Thymus (tissue), 11 donors: ENCODE data around the gene ILK. TPM values are rescaled to one million over a fixed set of nuclear protein-coding genes. Genes with fewer than 3 reads are reported as not detected.

ENCODE experiments used
- DNase-seq, 9 donors: peaks; one replicate each; pipeline ENCODE4 v3.0.0-alpha.2; 2013; ENCODE audit warnings: low spot score in 9 of 9, low read depth in 6 of 9, missing footprints in 1 of 9
- H3K27ac ChIP-seq, 2 donors: one replicate each; pipeline ENCODE4 v1.5.1; 2013; ENCODE audit warnings: control low read depth in 1 of 2, low read depth in 1 of 2, low read length in 1 of 2, mild to moderate bottlenecking in 1 of 2, moderate library complexity in 1 of 2
- H3K27me3 ChIP-seq, 2 donors: one replicate each; pipeline ENCODE4 v1.5.1; 2013; ENCODE audit warnings: low read length in 1 of 2; ENCODE audit not compliant: control insufficient read depth in 2 of 2, insufficient read depth in 1 of 2
- H3K36me3 ChIP-seq, 2 donors: one replicate each; pipeline ENCODE4 v1.5.1; 2013; ENCODE audit warnings: low read length in 1 of 2, mild to moderate bottlenecking in 1 of 2, moderate library complexity in 1 of 2; ENCODE audit not compliant: control insufficient read depth in 2 of 2, insufficient read depth in 2 of 2
- H3K4me1 ChIP-seq, 2 donors: one replicate each; pipeline ENCODE4 v1.5.1; 2013; ENCODE audit warnings: low read length in 2 of 2; ENCODE audit not compliant: control insufficient read depth in 2 of 2, insufficient read depth in 2 of 2
- H3K4me3 ChIP-seq, 2 donors: one replicate each; pipeline ENCODE4 v1.5.1; 2013; ENCODE audit warnings: low read length in 2 of 2, control low read depth in 1 of 2, mild to moderate bottlenecking in 1 of 2
- H3K9me3 ChIP-seq, 2 donors: one replicate each; pipeline ENCODE4 v1.5.1; 2013; ENCODE audit warnings: low read length in 1 of 2, mild to moderate bottlenecking in 1 of 2; ENCODE audit not compliant: control insufficient read depth in 2 of 2, insufficient read depth in 1 of 2
- WGBS: extraction: QIAGEN DNeasy Blood & Tissue Kit; methylation state at CpG from one replicate; pipeline ENCODE4 v1.1.7; 2013; 5-methylcytosine and 5-hydroxymethylcytosine counted together
- polyA plus RNA-seq: library from polyadenylated mRNA; stranded (reverse); fragments of 200-250 nt; gene quantifications from one replicate; pipeline ENCODE4 v1.2.3, GENCODE V29; 2013
- total RNA-seq: library from RNA; stranded (reverse); fragments of 120-200 nt; gene quantifications from one replicate; pipeline ENCODE4 v1.2.4, GENCODE V29; 2013
- donor health status: healthy.

The ILK gene
- total and polyA plus RNA-seq, 2 donors, result 68.6 to 74.6 TPM

DNA sequence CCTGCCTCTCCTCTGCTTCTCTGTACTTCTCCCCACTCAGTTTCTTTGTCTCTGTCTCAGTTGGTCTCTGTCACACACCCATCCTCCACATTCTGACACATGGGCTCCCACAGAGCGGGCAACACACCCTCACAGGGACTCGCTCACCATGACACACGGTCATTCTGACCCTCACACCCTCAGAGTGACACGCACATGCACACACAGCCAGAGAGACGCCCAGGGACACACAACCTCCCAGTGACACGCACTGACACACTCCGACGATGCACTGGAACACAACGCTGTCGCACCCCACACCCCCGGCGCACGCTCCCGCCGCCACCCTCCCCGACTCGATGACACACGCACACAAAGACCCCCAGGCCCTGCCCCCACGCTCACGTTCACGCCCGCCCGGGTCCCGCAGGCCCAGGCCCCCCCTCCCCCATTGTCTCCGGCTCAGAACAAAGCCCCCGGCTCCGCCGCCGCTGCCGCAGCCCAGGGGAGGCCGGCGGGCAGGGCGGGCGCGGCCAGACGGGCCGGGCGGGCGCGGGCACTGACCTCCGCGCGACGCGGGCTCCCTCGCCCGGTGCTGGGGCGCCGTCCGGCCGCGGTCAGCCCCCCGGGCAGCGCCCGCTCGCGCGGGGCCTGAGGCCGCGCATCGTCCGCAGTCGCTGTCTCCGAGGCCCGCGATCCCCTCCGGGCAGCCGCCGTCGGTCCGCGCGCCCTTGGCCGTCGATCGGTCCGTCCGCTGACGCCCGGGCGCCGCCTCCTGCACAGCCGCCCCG lies 51.6 kb downstream of the ILK start:
- Histone ChIP-seq H3K4me3 (peak overlapping the region; percentile 39 to 64), H3K9me3 (peaks cover 0 to 1% of the 10 kb centered on the region in 2 donors), H3K27me3 (peaks cover 19 to 29% of the 10 kb centered on the region in 2 donors), H3K27ac (peak overlapping the region; percentile 42 to 68), H3K36me3 (no peaks in the 10 kb centered on the region), H3K4me1 (peaks cover 2 to 15% of the 10 kb centered on the region in 2 donors)
- DNase-seq, result peak in 2 of 9 donors; percentile 29 to 44
- WGBS, result 7% methylated on average over 84 of the region's 84 CpGs

DNA sequence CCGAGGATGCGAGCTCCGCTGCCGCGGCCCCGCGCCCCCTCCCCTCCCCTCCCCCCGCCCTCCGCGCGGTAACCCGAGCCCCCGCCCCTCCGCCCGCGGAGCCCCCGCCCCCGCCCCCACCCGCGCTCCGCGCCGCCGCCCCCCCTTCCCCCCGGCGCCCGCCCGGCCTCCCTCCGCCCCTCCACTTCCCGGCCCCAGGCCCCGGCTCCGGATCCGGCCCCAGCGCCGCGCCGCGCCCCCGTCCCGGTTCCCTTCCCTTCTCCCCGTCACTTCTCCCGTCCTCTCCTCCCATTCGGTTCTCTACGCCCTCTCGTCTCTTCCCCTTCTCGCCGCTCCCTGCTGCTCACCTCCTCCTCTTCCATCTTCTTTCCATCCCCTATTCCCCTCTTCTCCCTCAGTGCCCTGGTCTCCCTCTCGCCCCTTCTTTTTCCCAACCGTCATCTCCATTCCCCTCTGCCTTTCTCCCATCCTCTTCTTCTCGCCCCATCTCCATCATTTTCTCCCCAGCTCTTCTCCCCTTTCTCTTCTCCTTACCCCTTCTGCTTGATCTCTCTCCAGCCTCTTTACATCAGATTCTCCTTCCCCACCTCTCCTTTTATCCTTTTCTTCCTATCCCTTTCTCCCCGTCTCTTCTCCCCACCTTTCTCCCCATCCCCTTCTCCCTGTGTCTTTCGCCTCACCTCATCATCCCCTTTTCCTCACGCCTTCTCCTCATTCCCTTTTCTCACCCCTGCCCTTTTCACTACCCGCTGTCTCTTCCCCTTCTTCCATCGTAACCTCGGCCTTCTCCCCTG lies 52.4 kb downstream of the ILK start, which contains the start of gene DCHS1:
TSS of gene DCHS1 (minus strand) at position 20 of the 794 bp plus-strand sequence. CDS start 14,196 bp downstream, outside the sequence.
- H3K9me3 ChIP-seq, result peaks cover 0 to 1% of the 10 kb centered on the region in 2 donors
- H3K36me3 ChIP-seq, result no peaks in the 10 kb centered on the region
- H3K27ac ChIP-seq, result peak within 1 kb of the TSS; percentile 42 to 68
- peaks cover 19 to 29% of the 10 kb centered on the region in 2 donors for H3K27me3 ChIP-seq
- H3K4me3 ChIP-seq, result peak within 1 kb of the TSS; percentile 41 to 64
- peaks cover 2 to 15% of the 10 kb centered on the region in 2 donors for H3K4me1 ChIP-seq
- peak in 1 of 9 donors; percentile 38 for DNase-seq
- 13% methylated on average over 49 of the region's 56 CpGs for WGBS

DNA sequence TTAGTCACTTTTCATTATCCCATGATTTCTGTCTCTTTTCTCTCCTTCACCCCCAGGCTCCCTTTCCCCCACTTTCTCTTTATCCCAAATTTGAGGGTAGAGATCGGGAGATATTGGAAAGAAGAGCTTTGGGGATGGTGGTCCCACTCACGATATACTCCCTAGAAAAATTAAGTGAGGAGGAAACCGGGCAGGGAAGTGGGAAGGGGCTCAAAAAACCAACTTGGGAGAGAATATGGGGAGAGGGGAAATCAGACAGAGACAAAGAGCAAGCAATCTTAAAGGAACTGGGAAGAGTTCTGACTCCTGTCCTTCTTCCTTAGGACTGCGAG lies 53.0 kb downstream of the ILK start:
- Histone ChIP-seq H3K4me3 (no peak overlapping the region), H3K36me3 (no peaks in the 10 kb centered on the region), H3K27ac (no peak overlapping the region), H3K27me3 (peaks cover 19 to 29% of the 10 kb centered on the region in 2 donors), H3K9me3 (peaks cover 0 to 1% of the 10 kb centered on the region in 2 donors), H3K4me1 (peaks cover 2 to 15% of the 10 kb centered on the region in 2 donors)
- no peak for DNase-seq
- WGBS, result 88% methylated on average over 4 of the region's 4 CpGs

DNA sequence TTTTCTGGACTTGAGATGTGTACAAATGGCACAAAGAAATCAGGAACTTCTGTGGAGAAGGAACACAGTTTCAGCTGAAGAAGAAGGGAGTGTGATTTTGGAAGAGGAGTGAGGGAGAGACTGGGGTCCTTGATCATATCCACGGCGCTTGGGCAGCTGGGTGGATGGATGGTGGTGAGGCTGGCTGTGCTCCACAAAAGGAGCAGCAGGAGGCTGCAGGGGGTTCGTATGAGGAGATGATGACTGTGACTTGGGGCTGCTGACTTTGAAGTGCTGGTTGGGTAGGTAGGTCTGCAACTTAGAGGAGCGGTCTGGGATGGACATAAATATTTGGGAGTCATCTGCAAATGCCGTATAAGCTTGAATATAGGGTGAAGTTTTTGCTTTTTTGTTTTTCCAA lies 53.4 kb downstream of the ILK start:
- no peak for DNase-seq
- peaks cover 2 to 15% of the 10 kb centered on the region in 2 donors for H3K4me1 ChIP-seq
- H3K9me3 ChIP-seq, result peaks cover 0 to 1% of the 10 kb centered on the region in 2 donors
- H3K36me3 ChIP-seq, result no peaks in the 10 kb centered on the region
- 92% methylated on average over 5 of the region's 5 CpGs for WGBS
- H3K27ac ChIP-seq, result no peak overlapping the region
- peaks cover 19 to 29% of the 10 kb centered on the region in 2 donors for H3K27me3 ChIP-seq
- no peak overlapping the region for H3K4me3 ChIP-seq

DNA sequence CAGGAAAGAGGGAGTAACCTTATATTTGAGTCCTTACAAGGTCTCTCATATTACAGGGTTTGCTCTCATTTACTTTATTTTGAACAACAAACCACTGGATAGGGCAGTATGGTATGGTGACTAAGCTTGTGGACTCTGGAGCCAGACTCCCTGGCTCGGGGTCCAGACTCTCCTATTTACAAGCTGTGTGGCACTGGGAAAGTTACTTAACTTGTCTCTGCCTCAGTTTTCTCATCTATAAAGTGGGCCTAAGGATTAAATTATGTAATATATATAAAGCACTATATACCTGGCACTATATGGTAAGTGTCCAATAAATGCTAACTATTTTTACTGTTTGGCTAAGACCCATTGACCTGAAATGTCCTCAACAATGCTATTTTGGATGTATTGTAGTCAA lies 53.8 kb downstream of the ILK start:
- peaks cover 19 to 29% of the 10 kb centered on the region in 2 donors for H3K27me3 ChIP-seq
- 97% methylated on average over 1 of the region's 1 CpG for WGBS
- H3K27ac ChIP-seq, result no peak overlapping the region
- no peak for DNase-seq
- H3K4me3 ChIP-seq, result no peak overlapping the region
- no peaks in the 10 kb centered on the region for H3K36me3 ChIP-seq
- peaks cover 0 to 1% of the 10 kb centered on the region in 2 donors for H3K9me3 ChIP-seq
- peaks cover 2 to 15% of the 10 kb centered on the region in 2 donors for H3K4me1 ChIP-seq

DNA sequence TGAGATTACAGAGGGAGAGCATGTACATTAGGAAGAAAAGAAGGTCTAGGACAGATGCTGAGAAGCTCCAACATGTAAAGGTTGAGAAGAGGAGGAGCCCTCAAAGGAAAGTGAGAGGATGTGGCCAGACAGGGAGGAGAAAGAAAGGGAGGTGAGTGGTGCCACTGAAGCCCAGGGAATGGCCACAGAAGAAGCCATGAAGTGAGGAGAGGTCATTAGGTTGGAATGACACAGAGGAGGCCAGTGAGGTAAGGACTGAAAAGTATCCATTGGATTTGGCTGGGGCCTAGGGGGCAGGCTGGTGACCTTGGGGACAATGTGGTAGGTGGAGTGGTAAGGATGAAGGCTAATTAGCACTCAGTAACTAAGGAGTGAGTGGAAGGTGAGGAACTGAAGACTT lies 55.1 kb downstream of the ILK start:
- Histone ChIP-seq H3K4me3 (no peak overlapping the region), H3K27ac (no peak overlapping the region)

More for the DNA sequence above, 55.1 kb downstream of the ILK start:
- peaks cover 0 to 13% of the 10 kb centered on the region in 2 donors for H3K4me1 ChIP-seq
- peaks cover 19 to 26% of the 10 kb centered on the region in 2 donors for H3K27me3 ChIP-seq
- peaks cover 0 to 1% of the 10 kb centered on the region in 2 donors for H3K9me3 ChIP-seq
- DNase-seq, result no peak
- no peaks in the 10 kb centered on the region for H3K36me3 ChIP-seq

Other genes starting within 250 kb of the ILK start
- gene SMPD1, start 213.3 kb upstream of the ILK start, total RNA-seq, result 17.4 TPM
- gene SMPD1, start 213.3 kb upstream of the ILK start, polyA plus RNA-seq, result 68.8 TPM
- 47.0 TPM for gene APBB1, start 184.7 kb upstream of the ILK start, total RNA-seq
- gene APBB1, start 184.7 kb upstream of the ILK start, polyA plus RNA-seq, result 70.6 TPM
- gene HPX, start 162.8 kb upstream of the ILK start, total RNA-seq, result 0.38 TPM
- gene HPX, start 162.8 kb upstream of the ILK start, polyA plus RNA-seq, result 1.9 TPM
- gene TRIM3, start 129.8 kb upstream of the ILK start, total RNA-seq, result 2.8 TPM
- gene TRIM3, start 129.8 kb upstream of the ILK start, polyA plus RNA-seq, result 8.3 TPM
- gene ARFIP2, start 122.4 kb upstream of the ILK start, total RNA-seq, result 27.4 TPM
- gene ARFIP2, start 122.4 kb upstream of the ILK start, polyA plus RNA-seq, result 40.7 TPM
- gene TIMM10B, start 122.3 kb upstream of the ILK start, total RNA-seq, result 18.7 TPM
- gene TIMM10B, start 122.3 kb upstream of the ILK start, polyA plus RNA-seq, result 18.5 TPM
- gene DNHD1, start 106.5 kb upstream of the ILK start, total RNA-seq, result 3.4 TPM
- gene DNHD1, start 106.5 kb upstream of the ILK start, polyA plus RNA-seq, result 21.6 TPM
- 22.0 TPM for gene RRP8, start 158 bp upstream of the ILK start, total RNA-seq
- gene RRP8, start 158 bp upstream of the ILK start, polyA plus RNA-seq, result 32.2 TPM
- 160 TPM for gene TAF10, start 8.4 kb downstream of the ILK start, total RNA-seq
- 119 TPM for gene TAF10, start 8.4 kb downstream of the ILK start, polyA plus RNA-seq
- 14.5 TPM for gene TPP1, start 15.6 kb downstream of the ILK start, total RNA-seq
- 59.4 TPM for gene TPP1, start 15.6 kb downstream of the ILK start, polyA plus RNA-seq
- gene DCHS1, start 52.0 kb downstream of the ILK start, total RNA-seq, result 3.2 TPM
- gene DCHS1, start 52.0 kb downstream of the ILK start, polyA plus RNA-seq, result 6.5 TPM
- gene MRPL17, start 79.6 kb downstream of the ILK start, total RNA-seq, result 43.8 TPM
- gene MRPL17, start 79.6 kb downstream of the ILK start, polyA plus RNA-seq, result 42.2 TPM
- 0.05 TPM for gene OR2AG2, start 168.2 kb downstream of the ILK start, total RNA-seq
- gene OR2AG2, start 168.2 kb downstream of the ILK start, polyA plus RNA-seq, result 0.05 TPM
- gene OR2AG1, start 179.2 kb downstream of the ILK start, total RNA-seq, result not detected
- gene OR2AG1, start 179.2 kb downstream of the ILK start, polyA plus RNA-seq, result 0.02 TPM
- 0.05 TPM for gene OR6A2, start 195.9 kb downstream of the ILK start, total RNA-seq
- 0.05 TPM for gene OR6A2, start 195.9 kb downstream of the ILK start, polyA plus RNA-seq
- not detected for gene OR10A5, start 241.9 kb downstream of the ILK start, total RNA-seq
- not detected for gene OR10A5, start 241.9 kb downstream of the ILK start, polyA plus RNA-seq